Transverse colon (tissue), 4 donors: ENCODE data around the gene C19orf81.

Experiments used
- EP300 ChIP-seq: sonication (generic); formaldehyde crosslinking; IDR thresholded peaks from one replicate; pipeline ENCODE4 v1.6.1; 2017; ENCODE audit warnings: antibody characterized with exemption, low read depth
- POLR2A ChIP-seq: fragments of 450-650 bp; IDR thresholded peaks from one replicate; pipeline ENCODE4 v1.6.1; 2016; ENCODE audit warnings: antibody characterized with exemption, mild to moderate bottlenecking, moderate library complexity
- POLR2AphosphoS5 ChIP-seq, 3 donors: sonication (generic); formaldehyde crosslinking; IDR thresholded peaks; one replicate each; pipeline ENCODE4 v1.6.1; 2016; ENCODE audit warnings: antibody characterized with exemption in 3 of 3
- TF ChIP-seq, protein P1 (sequence below), 5 experiments: fragments of 200-600 bp in 3 of 5; fragments of 450-650 bp in 2 of 5; sonication (generic) in 3 of 5; IDR thresholded peaks; 1 replicate in 2 of 5; 2 replicates in 3 of 5; pipeline ENCODE4 v1.5.1; 2016 to 2017; ENCODE audit warnings: antibody characterized with exemption in 5 of 5, inconsistent platforms in 3 of 5, mild to moderate bottlenecking in 2 of 5, moderate library complexity in 1 of 5

DNA sequence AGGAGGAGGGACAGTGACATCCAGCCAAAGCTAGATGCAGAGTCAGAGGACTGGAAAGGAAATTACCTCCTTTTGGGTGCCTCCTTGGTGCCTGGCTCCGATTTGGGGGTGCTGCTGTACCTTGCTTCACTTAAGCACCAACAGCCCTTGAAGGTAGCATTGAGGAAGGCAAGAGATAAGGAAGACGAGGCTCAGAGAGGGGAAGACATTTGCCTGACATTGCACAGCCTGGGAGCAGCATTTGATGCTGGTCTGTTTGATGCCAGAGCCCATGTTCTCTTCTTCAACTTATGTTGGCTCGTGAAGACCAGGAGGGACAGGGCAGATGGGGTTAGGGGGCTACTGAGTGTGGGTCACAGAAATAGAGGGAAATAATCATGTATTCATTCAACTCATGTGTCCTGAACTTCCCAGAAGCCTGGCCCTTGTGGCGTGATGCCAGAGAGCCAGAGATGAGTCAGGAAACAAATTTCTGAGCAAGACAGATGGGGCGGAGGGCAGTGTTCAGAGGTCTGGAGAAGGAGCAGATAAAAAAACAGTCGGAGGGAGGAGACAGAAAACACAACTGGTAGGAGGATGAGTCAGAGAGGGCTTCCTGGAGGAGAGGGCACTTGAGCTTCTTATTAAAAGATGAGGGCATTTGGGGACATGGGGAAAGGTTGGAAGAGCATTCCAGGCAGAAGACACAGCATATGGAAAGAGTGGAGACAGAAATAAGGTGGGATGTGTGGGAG lies 3.0 kb upstream of the C19orf81 start:
- TF ChIP-seq, protein P1, sequence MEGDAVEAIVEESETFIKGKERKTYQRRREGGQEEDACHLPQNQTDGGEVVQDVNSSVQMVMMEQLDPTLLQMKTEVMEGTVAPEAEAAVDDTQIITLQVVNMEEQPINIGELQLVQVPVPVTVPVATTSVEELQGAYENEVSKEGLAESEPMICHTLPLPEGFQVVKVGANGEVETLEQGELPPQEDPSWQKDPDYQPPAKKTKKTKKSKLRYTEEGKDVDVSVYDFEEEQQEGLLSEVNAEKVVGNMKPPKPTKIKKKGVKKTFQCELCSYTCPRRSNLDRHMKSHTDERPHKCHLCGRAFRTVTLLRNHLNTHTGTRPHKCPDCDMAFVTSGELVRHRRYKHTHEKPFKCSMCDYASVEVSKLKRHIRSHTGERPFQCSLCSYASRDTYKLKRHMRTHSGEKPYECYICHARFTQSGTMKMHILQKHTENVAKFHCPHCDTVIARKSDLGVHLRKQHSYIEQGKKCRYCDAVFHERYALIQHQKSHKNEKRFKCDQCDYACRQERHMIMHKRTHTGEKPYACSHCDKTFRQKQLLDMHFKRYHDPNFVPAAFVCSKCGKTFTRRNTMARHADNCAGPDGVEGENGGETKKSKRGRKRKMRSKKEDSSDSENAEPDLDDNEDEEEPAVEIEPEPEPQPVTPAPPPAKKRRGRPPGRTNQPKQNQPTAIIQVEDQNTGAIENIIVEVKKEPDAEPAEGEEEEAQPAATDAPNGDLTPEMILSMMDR (IDR thresholded peaks at IDR 0.05): no peak
- TF ChIP-seq POLR2AphosphoS5 (IDR thresholded peaks at IDR 0.05): no peak
- TF ChIP-seq POLR2A: no peak
- TF ChIP-seq EP300: no peak
